ENCODE measurements around the gene BIRC5.
"Not testable (repeated sequence)": the region's sequence is repeated elsewhere in the genome, so short reads cannot be mapped to it uniquely, and the experiment has no call there.

BIRC5 gene

GRCh38 chr17:78239489-78239931 lies 25.5 kb downstream of the BIRC5 start:
- DNase-seq (ENCODE audit: low read depth, low spot score) = no peak

- DNase-seq (ENCODE audit: low read depth, low spot score) = no peak
These were observed 26.1 kb downstream of the BIRC5 start for GRCh38 chr17:78240012-78240655.

- DNase-seq (ENCODE audit: low read depth, low spot score) = no peak
These were observed 26.8 kb downstream of the BIRC5 start for GRCh38 chr17:78240839-78241238.

- peak; percentile 31 for DNase-seq (ENCODE audit: low read depth, low spot score)
These were observed 27.4 kb downstream of the BIRC5 start for GRCh38 chr17:78241277-78242023.

GRCh38 chr17:78242024-78242742 lies 28.1 kb downstream of the BIRC5 start:
- DNase-seq (ENCODE audit: low read depth, low spot score) = no peak

GRCh38 chr17:78247304-78247703 lies 33.3 kb downstream of the BIRC5 start:
- DNase-seq (ENCODE audit: low read depth, low spot score) = no peak

GRCh38 chr17:78248051-78248914 lies 34.2 kb downstream of the BIRC5 start:
- DNase-seq (ENCODE audit: low read depth, low spot score) = no peak

GRCh38 chr17:78249074-78249817 lies 35.2 kb downstream of the BIRC5 start:
- DNase-seq (ENCODE audit: low read depth, low spot score) = no peak

GRCh38 chr17:78249818-78250806 lies 36.1 kb downstream of the BIRC5 start:
- no peak for DNase-seq (ENCODE audit: low read depth, low spot score)

GRCh38 chr17:78250891-78251772 lies 37.1 kb downstream of the BIRC5 start:
- DNase-seq (ENCODE audit: low read depth, low spot score) = peak; percentile 95

GRCh38 chr17:78251773-78252103 lies 37.7 kb downstream of the BIRC5 start:
- DNase-seq (ENCODE audit: low read depth, low spot score) = no peak

GRCh38 chr17:78252111-78252634 lies 38.1 kb downstream of the BIRC5 start:
- DNase-seq (ENCODE audit: low read depth, low spot score) = no peak

- no peak for DNase-seq (ENCODE audit: low read depth, low spot score)
These were observed 38.9 kb downstream of the BIRC5 start for GRCh38 chr17:78252701-78253635.

GRCh38 chr17:78253636-78253945 lies 39.5 kb downstream of the BIRC5 start:
- not testable (repeated sequence) for DNase-seq (ENCODE audit: low read depth, low spot score)

- DNase-seq (ENCODE audit: low read depth, low spot score) = peak; percentile 96
These were observed 40.1 kb downstream of the BIRC5 start for GRCh38 chr17:78253946-78254672.

GRCh38 chr17:78255029-78255656 lies 41.1 kb downstream of the BIRC5 start:
- no peak for DNase-seq (ENCODE audit: low read depth, low spot score)
